ENCODE data around the gene OR2L13. TPM values are rescaled to one million over a fixed set of nuclear protein-coding genes. Genes with fewer than 3 reads are reported as not detected.

Gene OR2L13
- not detected in 2 replicates for total RNA-seq

DNA sequence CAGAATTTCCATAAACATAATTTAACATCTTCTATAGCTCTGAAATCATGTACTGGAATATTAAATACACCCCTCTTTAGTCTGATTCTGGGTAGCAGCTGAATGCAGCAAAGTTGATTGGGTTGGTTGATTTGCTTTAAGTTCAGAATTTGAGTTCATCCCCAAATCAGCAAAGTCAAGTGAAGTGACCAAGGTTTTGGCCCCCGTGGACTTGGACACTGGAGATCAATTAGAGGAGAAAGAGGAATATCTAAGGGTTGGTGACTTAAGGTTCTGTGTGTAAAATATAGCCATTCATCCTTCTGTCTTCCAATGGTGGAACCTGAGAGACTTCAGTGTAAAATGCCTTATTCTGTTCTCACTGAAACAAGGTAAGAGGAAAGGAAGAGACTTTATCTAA is at the start of gene OR2L13:
Gene OR2L13 (plus strand): TSS at position 301 of the 400 bp plus-strand sequence. CDS start 4,192 bp downstream, outside the sequence.

GRCh38 chr1:248046536-248046935 is 48.4 kb upstream of the OR2L13 start, which contains the start of gene OR2L3:
TSS of gene OR2L3 (plus strand) at chr1:248046836. CDS start at chr1:248060682, 13,846 bp downstream.

GRCh38 chr1:248144513-248145198 is 49.7 kb downstream of the OR2L13 start, which contains the start of gene OR2M5:
TSS of gene OR2M5 (plus strand) at chr1:248145148. CDS start at chr1:248145148, 0 bp downstream.

Other genes starting within 250 kb of the OR2L13 start
- gene TRIM58, start 238.0 kb upstream of the OR2L13 start, total RNA-seq = under 0.01 TPM in 1 of 2 replicates, not detected in the other
- not detected in 2 replicates for gene OR2W3, start 199.6 kb upstream of the OR2L13 start, total RNA-seq
- not detected in 2 replicates for gene OR2T8, start 174.9 kb upstream of the OR2L13 start, total RNA-seq
- not detected in 2 replicates for gene OR2AJ1, start 170.3 kb upstream of the OR2L13 start, total RNA-seq
- not detected in 2 replicates for gene OR2L8, start 146.3 kb upstream of the OR2L13 start, total RNA-seq
- not detected in 2 replicates for gene OR2AK2, start 130.0 kb upstream of the OR2L13 start, total RNA-seq
- not detected in 2 replicates for gene OR2L5, start 81.5 kb upstream of the OR2L13 start, total RNA-seq
- gene OR2L2, start 65.1 kb upstream of the OR2L13 start, total RNA-seq = not detected in 2 replicates
- not detected in 2 replicates for gene OR2L3, start 48.3 kb upstream of the OR2L13 start, total RNA-seq
- gene OR2M5, start 50.0 kb downstream of the OR2L13 start, total RNA-seq = not detected in 2 replicates
- not detected in 2 replicates for gene OR2M2, start 79.6 kb downstream of the OR2L13 start, total RNA-seq
- gene OR2M3, start 102.1 kb downstream of the OR2L13 start, total RNA-seq = not detected in 2 replicates
- gene OR2M4, start 136.2 kb downstream of the OR2L13 start, total RNA-seq = not detected in 2 replicates
- gene OR2T33, start 182.8 kb downstream of the OR2L13 start, total RNA-seq = not detected in 2 replicates
- gene OR2T12, start 208.2 kb downstream of the OR2L13 start, total RNA-seq = not detected in 2 replicates
- not detected in 2 replicates for gene OR2M7, start 229.4 kb downstream of the OR2L13 start, total RNA-seq